ENCODE data around the gene ZSCAN16.

DNA sequence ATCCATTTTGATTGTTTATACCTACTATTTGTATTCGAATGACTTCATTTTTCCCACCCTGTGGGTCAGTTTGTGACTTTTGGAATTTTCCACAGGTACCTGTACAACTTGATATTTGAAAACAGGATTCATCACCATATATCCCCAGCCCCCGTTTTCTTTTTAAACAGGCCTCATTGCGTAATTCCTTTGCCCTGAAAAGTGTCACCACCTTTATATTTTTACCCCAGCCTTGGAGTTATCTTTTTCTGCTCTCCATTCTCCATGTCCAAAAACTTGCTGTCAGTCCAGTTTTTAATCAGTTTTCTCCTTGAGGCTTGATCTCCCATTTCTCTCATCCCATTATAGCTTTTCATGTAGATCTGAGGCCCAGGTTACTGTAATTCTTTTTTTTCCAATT is 33.9 kb downstream of the ZSCAN16 start:
- TF ChIP-seq TRIM24 (CRISPR knock-in tag; IDR thresholded peaks at IDR 0.05) (no peak), ZNF530 (CRISPR knock-in tag; IDR thresholded peaks at IDR 0.05; ENCODE audit: low read depth) (no peak), CENPT (CRISPR knock-in tag; IDR thresholded peaks at IDR 0.05; ENCODE audit: low read depth) (no peak), ZNF558 (CRISPR knock-in tag; IDR thresholded peaks at IDR 0.05; ENCODE audit: borderline replicate concordance) (no peak), ZNF460 (CRISPR knock-in tag; IDR thresholded peaks at IDR 0.05; ENCODE audit: borderline replicate concordance) (no peak), ZNF230 (CRISPR knock-in tag; IDR thresholded peaks at IDR 0.05) (no peak), GATAD2A (CRISPR knock-in tag; IDR thresholded peaks at IDR 0.05) (no peak)
- TF ChIP-seq, protein P1, sequence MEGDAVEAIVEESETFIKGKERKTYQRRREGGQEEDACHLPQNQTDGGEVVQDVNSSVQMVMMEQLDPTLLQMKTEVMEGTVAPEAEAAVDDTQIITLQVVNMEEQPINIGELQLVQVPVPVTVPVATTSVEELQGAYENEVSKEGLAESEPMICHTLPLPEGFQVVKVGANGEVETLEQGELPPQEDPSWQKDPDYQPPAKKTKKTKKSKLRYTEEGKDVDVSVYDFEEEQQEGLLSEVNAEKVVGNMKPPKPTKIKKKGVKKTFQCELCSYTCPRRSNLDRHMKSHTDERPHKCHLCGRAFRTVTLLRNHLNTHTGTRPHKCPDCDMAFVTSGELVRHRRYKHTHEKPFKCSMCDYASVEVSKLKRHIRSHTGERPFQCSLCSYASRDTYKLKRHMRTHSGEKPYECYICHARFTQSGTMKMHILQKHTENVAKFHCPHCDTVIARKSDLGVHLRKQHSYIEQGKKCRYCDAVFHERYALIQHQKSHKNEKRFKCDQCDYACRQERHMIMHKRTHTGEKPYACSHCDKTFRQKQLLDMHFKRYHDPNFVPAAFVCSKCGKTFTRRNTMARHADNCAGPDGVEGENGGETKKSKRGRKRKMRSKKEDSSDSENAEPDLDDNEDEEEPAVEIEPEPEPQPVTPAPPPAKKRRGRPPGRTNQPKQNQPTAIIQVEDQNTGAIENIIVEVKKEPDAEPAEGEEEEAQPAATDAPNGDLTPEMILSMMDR (CRISPR knock-in tag; IDR thresholded peaks at IDR 0.05) = no peak
